Heart right ventricle (tissue), 16 donors: ENCODE results near the gene NME5. TPM values are rescaled to one million over a fixed set of nuclear protein-coding genes. Genes with fewer than 3 reads are reported as not detected.
"Not testable (repeated sequence)": the region's sequence is repeated elsewhere in the genome, so short reads cannot be mapped to it uniquely, and the experiment has no call there.

Experiments
- ATAC-seq, 8 donors: fragments of 200-7000 bp; cut with Tn5 transposase; one replicate each; pipeline ENCODE4 v1.9.1; 2020; ENCODE audit warnings: mild to moderate bottlenecking in 8 of 8, moderate library complexity in 8 of 8, moderate number of reproducible peaks in 1 of 8
- DNase-seq, 2 donors: peaks; one replicate each; pipeline ENCODE4 v3.0.0-alpha.2; 2020
- H3K27ac ChIP-seq, 10 donors: fragments of 200-600 bp; sonication (generic) in 2 of 10; one replicate each; pipeline versions ENCODE4 v1.5.0 to v1.8.0; 2020 to 2022; ENCODE audit warnings: mild to moderate bottlenecking in 3 of 10
- H3K27me3 ChIP-seq, 7 donors: fragments of 200-600 bp; one replicate each; pipeline ENCODE4 v1.8.0; 2021 to 2022; ENCODE audit warnings: mild to moderate bottlenecking in 2 of 7
- H3K36me3 ChIP-seq, 9 donors: fragments of 200-600 bp; sonication (generic) in 1 of 9; one replicate each; pipeline versions ENCODE4 v1.5.0 to v1.8.0; 2020 to 2022; ENCODE audit warnings: mild to moderate bottlenecking in 2 of 9
- H3K4me1 ChIP-seq, 9 donors: fragments of 200-600 bp; sonication (generic) in 1 of 9; one replicate each; pipeline versions ENCODE4 v1.5.0 to v1.8.0; 2020 to 2022; ENCODE audit warnings: mild to moderate bottlenecking in 4 of 9
- H3K4me3 ChIP-seq, 10 donors: fragments of 200-600 bp; sonication (generic) in 2 of 10; one replicate each; pipeline versions ENCODE4 v1.5.0 to v1.8.0; 2020 to 2022; ENCODE audit warnings: mild to moderate bottlenecking in 7 of 10, moderate library complexity in 2 of 10
- H3K9me3 ChIP-seq, 11 donors: fragments of 200-600 bp in 10 of 11; sonication (generic) in 2 of 11; one replicate each; pipeline versions ENCODE4 v1.5.0 to v1.8.0; 2013 to 2022; ENCODE audit warnings: mild to moderate bottlenecking in 2 of 11, control low read depth in 1 of 11, moderate library complexity in 1 of 11
- WGBS, 2 donors: extraction: QIAGEN DNeasy Blood & Tissue Kit; methylation state at CpG; one replicate each; pipeline ENCODE4 v1.1.7; 2013; ENCODE audit warnings: inconsistent platforms in 1 of 2; 5-methylcytosine and 5-hydroxymethylcytosine counted together
- intact Hi-C, 10 donors: fragments of 100-400 bp; cut with DNase I; formaldehyde crosslinking; loops; one replicate each; pipeline versions ENCODE4 v1.11.1 to v1.14.2; 2022
- polyA plus RNA-seq, 2 donors: library from polyadenylated mRNA; stranded (reverse); fragments of 200-250 nt; gene quantifications; one replicate each; pipeline ENCODE4 v1.2.3, GENCODE V29; 2013
- total RNA-seq, 10 donors: library from RNA; stranded (reverse); fragmentation: NEBNext Ultra II Directional in 3 of 10; extraction: Animal tissue kit (Norgen Biotek cat#: 25700) in 3 of 10; gene quantifications; one replicate each; pipeline versions ENCODE4 v1.2.1 to v1.2.4, GENCODE V29; 2021 to 2023
- TF ChIP-seq, protein P1 (sequence below), 9 donors: fragments of 200-600 bp; sonication (generic) in 2 of 9; IDR thresholded peaks; one replicate each; pipeline versions ENCODE4 v1.5.0 to v1.8.0; 2021 to 2022; ENCODE audit warnings: antibody characterized with exemption in 9 of 9, mild to moderate bottlenecking in 5 of 9, moderate library complexity in 1 of 9
- donor health status: Arrhythmogenic right ventricular cardiomyopathy.
- donor health status: ischemic (EF 13 %, LVEDD 7.1; RV severe dilation, severe dysfunction).
- donor health status: healthy with polysubstance abuse.
- donor health status: DM: no; HTN: yes; CAD: no.
- donor health status: DM: no; HTN: no; CAD: no.
- donor health status: ischemic (EF 25% LVEDD 6.9; RV normal size, moderate dysfunction).
- donor health status: ischemic (EF 25% LVEDD 5.7; RV mildly dilated, moderate dysfunction).
- donor health status: healthy.
- donor health status: DM: yes; HTN: yes; CAD: no.
- donor health status: Ischemic cardiomyopathy.
- donor health status: ischemic (EF 35%, LVEDD 5.7; RV mildly dilated, moderate dysfunction).
- donor health status: nonischemic (EF 11% LVEDD 7.7; RV severe dilation, severe dysfunction).
- donor health status: DM: yes; HTN: yes; CAD: no.
- donor health status: PGD.
- donor health status: ischemic (EF 29% LVEDD 5.4; RV normal size, mild dysfunction).
- donor health status: nonischemic (EF 23%, LVEDD 6.1; RV moderate dilation, normal function).

The NME5 gene
- total and polyA plus RNA-seq, 12 donors: 2.0 to 9.4 (median 3.9) TPM

DNA sequence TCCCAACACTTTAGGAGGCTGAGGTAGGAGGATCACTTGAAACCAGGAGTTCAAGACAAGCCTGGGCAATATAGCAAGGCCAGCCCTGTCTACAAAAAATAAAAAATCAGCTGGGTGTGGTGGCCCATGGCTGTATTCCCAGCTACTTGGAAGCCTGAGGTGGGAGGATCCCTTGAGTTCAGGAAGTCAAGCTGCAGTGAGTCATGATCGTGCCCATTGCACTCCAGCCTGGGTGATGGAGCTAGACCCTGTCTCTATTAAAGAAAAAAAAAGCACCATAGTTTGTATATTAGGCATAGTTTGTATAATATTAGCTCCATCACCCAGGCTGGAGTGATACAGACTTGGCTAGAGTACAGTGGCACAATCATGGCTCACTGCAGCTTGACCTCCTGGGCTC lies 9.6 kb upstream of the NME5 start:
- WGBS, 2 donors: 33 to 38% methylated on average over 1 of the region's 1 CpG
- Histone ChIP-seq H3K4me1 (peaks cover 0 to 6% (median 0%) of the 10 kb centered on the region in 9 donors), H3K36me3 (no peaks in the 10 kb centered on the region), H3K9me3 (no peaks in the 10 kb centered on the region), H3K27me3 (no peaks in the 10 kb centered on the region), H3K4me3 (no peak overlapping the region), H3K27ac (no peak overlapping the region)
- TF ChIP-seq, protein P1, sequence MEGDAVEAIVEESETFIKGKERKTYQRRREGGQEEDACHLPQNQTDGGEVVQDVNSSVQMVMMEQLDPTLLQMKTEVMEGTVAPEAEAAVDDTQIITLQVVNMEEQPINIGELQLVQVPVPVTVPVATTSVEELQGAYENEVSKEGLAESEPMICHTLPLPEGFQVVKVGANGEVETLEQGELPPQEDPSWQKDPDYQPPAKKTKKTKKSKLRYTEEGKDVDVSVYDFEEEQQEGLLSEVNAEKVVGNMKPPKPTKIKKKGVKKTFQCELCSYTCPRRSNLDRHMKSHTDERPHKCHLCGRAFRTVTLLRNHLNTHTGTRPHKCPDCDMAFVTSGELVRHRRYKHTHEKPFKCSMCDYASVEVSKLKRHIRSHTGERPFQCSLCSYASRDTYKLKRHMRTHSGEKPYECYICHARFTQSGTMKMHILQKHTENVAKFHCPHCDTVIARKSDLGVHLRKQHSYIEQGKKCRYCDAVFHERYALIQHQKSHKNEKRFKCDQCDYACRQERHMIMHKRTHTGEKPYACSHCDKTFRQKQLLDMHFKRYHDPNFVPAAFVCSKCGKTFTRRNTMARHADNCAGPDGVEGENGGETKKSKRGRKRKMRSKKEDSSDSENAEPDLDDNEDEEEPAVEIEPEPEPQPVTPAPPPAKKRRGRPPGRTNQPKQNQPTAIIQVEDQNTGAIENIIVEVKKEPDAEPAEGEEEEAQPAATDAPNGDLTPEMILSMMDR (IDR thresholded peaks at IDR 0.05): no peak
- intact Hi-C loops: loop anchor here in 1 of 10 donors (10.0 kb wide), 1 partner anchor 504 kb away; no protein-coding TSS in a partner anchor
- DNase-seq (peak in 1 of 2 donors; percentile 40), ATAC-seq (peak in 7 of 8 donors; percentile 71 to 82 (median 77))

DNA sequence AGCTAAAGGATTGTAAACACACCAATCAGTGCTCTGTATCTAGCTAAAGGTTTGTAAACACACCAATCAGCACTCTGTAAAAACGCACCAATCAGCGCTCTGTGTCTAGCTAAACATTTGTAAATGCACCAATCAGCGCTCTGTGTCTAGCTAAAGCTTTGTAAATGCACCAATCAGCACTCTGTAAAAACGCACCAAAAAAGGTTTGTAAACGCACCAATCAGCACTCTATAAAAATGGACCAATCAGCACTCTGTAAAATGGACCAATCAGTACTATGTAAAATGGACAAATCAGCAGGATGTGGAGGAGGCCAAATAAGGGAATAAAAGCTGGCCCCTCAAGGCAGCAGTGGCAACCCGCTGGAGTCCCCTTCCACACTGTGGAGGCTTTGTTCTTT lies 4.3 kb upstream of the NME5 start:
- intact Hi-C loops: loop anchor here in 1 of 10 donors (10.0 kb wide), 1 partner anchor 499 kb away; no protein-coding TSS in a partner anchor
- not testable (repeated sequence) for H3K36me3 ChIP-seq, H3K4me3 ChIP-seq, ATAC-seq, H3K9me3 ChIP-seq, DNase-seq, H3K27ac ChIP-seq
- peaks cover 0 to 32% (median 0%) of the 10 kb centered on the region in 7 donors for H3K27me3 ChIP-seq
- 86 to 93% methylated on average over 6 of the region's 6 CpGs for WGBS, 2 donors
- H3K4me1 ChIP-seq: peaks cover 0 to 12% (median 0%) of the 10 kb centered on the region in 9 donors

DNA sequence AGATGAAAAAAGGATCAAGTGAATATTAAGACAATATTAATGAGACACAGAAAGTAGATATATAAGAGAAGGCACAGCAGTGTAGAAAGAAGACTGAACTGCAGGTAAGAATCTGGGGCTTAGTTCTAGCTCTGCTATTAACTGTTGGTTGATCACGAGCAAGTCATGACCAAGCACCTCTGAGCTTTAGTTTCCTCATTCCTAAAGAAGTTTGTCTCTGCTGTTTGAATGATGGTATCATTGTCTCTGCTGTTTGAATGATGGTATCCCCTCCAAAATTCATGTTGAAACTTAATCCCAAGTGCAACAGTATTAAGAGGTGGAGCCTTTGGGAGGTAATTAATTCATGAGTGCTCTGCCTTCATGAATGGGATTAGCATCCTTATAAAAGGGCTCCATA lies 2.5 kb upstream of the NME5 start:
- H3K36me3 ChIP-seq: no peaks in the 10 kb centered on the region
- no peaks in the 10 kb centered on the region for H3K9me3 ChIP-seq
- no peak overlapping the region for H3K27ac ChIP-seq
- 64 to 69% methylated on average over 1 of the region's 1 CpG for WGBS, 2 donors
- DNase-seq (no peak), ATAC-seq (no peak)
- peaks cover 0 to 12% (median 0%) of the 10 kb centered on the region in 9 donors for H3K4me1 ChIP-seq
- intact Hi-C loops: loop anchor here in 1 of 10 donors (10.0 kb wide), 1 partner anchor 497 kb away; no protein-coding TSS in a partner anchor
- TF ChIP-seq, protein P1 (IDR thresholded peaks at IDR 0.05): no peak
- H3K4me3 ChIP-seq: no peak overlapping the region
- peaks cover 0 to 44% (median 0%) of the 10 kb centered on the region in 7 donors for H3K27me3 ChIP-seq

DNA sequence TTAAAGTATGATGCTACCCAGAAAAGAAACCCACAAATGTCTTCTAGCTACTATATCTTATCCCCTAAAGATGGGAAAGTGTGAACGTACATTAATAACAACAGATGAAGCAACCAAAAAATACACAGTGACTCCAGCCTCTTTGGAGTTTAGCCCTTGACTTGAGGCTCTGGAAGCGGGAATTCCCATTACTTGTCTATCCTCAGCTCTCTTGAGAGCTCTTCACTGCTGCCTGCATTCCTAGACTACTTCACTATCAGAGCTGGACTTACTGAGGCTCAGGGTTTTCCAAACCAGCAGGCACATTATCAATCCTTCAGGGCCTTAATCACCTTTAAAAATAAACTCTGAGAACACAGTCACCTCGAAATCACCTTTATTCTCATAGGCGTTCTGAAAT lies 1.0 kb upstream of the NME5 start:
- DNase-seq (no peak), ATAC-seq (no peak)
- Histone ChIP-seq H3K27me3 (peaks cover 0 to 44% (median 0%) of the 10 kb centered on the region in 7 donors), H3K4me3 (no peak overlapping the region), H3K27ac (no peak overlapping the region), H3K36me3 (no peaks in the 10 kb centered on the region), H3K9me3 (no peaks in the 10 kb centered on the region), H3K4me1 (peaks cover 0 to 12% (median 0%) of the 10 kb centered on the region in 9 donors)
- 45 to 53% methylated on average over 4 of the region's 4 CpGs for WGBS, 2 donors
- TF ChIP-seq, protein P1 (IDR thresholded peaks at IDR 0.05): no peak
- intact Hi-C loops: loop anchor here in 1 of 10 donors (10.0 kb wide), 1 partner anchor 495 kb away; no protein-coding TSS in a partner anchor

DNA sequence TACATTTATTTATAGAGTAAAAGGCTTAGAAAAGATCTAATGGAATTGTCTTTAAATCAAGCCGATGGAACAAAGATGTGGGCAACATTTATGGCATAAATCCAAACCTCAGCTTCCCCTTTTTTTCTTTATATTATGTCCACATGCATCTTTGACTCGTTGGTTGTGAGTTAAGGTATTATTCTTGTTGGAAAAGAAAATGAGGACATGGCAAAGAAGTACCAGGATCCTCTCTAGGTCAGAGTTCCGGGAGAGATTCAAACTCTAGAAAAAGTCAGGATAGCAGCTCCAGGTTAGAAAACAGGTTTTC lies 508 bp upstream of the NME5 start:
- intact Hi-C loops: loop anchor here in 7 of 10 donors (5.0 to 10.0 kb wide), 4 partner anchors 62 to 495 kb away; partner anchors contain the start of gene HNRNPA0 (in 2 of the 7)
- TF ChIP-seq, protein P1 (IDR thresholded peaks at IDR 0.05): no peak
- Histone ChIP-seq H3K4me3 (peak overlapping the region in 9 of 10 donors; percentile 56 to 78 (median 66)), H3K27me3 (peaks cover 0 to 44% (median 0%) of the 10 kb centered on the region in 7 donors), H3K36me3 (no peaks in the 10 kb centered on the region), H3K4me1 (peaks cover 0 to 12% (median 0%) of the 10 kb centered on the region in 9 donors), H3K9me3 (no peaks in the 10 kb centered on the region), H3K27ac (no peak overlapping the region)
- no peak for DNase-seq
- 62 to 63% methylated on average over 3 of the region's 3 CpGs for WGBS, 2 donors
- no peak for ATAC-seq
